ENCODE results near the gene CRISP2.

Gene CRISP2

DNA sequence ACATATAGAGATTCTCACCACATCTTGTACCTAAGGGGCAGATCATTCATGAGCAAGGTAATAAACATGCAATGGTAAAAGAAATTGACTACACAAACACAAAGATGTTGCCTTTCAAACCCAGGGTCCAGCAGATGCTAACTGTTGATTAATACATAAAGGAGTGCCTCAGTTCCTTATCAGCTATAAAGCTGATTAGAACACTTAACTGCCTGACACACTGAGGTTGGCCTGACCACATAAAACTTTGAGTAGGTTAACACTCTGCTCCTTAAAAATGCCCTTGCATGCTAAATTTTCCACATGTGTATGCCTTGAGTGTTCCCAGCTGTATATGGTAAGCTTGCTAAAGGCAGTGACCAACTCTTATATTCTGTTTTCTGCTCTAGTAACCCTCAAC, 14.9 kb downstream of the CRISP2 start:
- ATAC-seq, result no peak
- TF ChIP-seq ZC3H10 (CRISPR knock-in tag; IDR thresholded peaks at IDR 0.05), result no peak
- no peak for TF ChIP-seq PPARA (CRISPR knock-in tag; IDR thresholded peaks at IDR 0.05; ENCODE audit: borderline replicate concordance)
- TF ChIP-seq ISL1 (CRISPR knock-in tag; IDR thresholded peaks at IDR 0.05), result no peak
- TF ChIP-seq, protein P1, sequence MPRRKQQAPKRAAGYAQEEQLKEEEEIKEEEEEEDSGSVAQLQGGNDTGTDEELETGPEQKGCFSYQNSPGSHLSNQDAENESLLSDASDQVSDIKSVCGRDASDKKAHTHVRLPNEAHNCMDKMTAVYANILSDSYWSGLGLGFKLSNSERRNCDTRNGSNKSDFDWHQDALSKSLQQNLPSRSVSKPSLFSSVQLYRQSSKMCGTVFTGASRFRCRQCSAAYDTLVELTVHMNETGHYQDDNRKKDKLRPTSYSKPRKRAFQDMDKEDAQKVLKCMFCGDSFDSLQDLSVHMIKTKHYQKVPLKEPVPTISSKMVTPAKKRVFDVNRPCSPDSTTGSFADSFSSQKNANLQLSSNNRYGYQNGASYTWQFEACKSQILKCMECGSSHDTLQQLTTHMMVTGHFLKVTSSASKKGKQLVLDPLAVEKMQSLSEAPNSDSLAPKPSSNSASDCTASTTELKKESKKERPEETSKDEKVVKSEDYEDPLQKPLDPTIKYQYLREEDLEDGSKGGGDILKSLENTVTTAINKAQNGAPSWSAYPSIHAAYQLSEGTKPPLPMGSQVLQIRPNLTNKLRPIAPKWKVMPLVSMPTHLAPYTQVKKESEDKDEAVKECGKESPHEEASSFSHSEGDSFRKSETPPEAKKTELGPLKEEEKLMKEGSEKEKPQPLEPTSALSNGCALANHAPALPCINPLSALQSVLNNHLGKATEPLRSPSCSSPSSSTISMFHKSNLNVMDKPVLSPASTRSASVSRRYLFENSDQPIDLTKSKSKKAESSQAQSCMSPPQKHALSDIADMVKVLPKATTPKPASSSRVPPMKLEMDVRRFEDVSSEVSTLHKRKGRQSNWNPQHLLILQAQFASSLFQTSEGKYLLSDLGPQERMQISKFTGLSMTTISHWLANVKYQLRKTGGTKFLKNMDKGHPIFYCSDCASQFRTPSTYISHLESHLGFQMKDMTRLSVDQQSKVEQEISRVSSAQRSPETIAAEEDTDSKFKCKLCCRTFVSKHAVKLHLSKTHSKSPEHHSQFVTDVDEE (CRISPR knock-in tag; IDR thresholded peaks at IDR 0.05), result no peak
- TF ChIP-seq, protein P2, sequence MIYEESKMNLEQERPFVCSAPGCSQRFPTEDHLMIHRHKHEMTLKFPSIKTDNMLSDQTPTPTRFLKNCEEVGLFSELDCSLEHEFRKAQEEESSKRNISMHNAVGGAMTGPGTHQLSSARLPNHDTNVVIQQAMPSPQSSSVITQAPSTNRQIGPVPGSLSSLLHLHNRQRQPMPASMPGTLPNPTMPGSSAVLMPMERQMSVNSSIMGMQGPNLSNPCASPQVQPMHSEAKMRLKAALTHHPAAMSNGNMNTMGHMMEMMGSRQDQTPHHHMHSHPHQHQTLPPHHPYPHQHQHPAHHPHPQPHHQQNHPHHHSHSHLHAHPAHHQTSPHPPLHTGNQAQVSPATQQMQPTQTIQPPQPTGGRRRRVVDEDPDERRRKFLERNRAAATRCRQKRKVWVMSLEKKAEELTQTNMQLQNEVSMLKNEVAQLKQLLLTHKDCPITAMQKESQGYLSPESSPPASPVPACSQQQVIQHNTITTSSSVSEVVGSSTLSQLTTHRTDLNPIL (CRISPR knock-in tag; IDR thresholded peaks at IDR 0.05; ENCODE audit: low read depth), result no peak
- TF ChIP-seq SNAI2 (CRISPR knock-in tag; IDR thresholded peaks at IDR 0.05), result no peak
- TF ChIP-seq ESRRG (CRISPR knock-in tag; IDR thresholded peaks at IDR 0.05), result no peak
- TF ChIP-seq BACH2 (CRISPR knock-in tag; IDR thresholded peaks at IDR 0.05; ENCODE audit: borderline replicate concordance), result no peak

DNA sequence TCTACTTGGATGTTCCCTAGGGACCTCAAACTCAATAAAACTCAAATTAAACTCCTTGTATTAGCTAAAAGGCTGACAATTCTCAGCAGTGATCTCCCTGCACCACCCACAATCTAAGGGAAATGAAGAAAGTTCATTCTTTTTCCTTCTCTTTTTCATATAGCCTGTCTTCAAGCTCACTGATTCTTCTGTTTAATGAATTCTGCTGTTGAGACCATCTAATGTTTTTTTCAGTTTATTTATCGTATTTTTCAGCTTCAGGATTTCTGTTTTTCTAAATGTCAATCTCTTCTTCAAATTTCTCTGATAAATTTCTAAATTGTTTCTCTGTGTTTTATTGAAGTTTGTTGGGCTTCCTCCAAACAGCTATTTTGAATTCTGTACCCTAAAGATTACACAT, 19.8 kb downstream of the CRISP2 start:
- no peak for TF ChIP-seq GLIS3 (CRISPR knock-in tag; IDR thresholded peaks at IDR 0.05)
- TF ChIP-seq RARB (CRISPR knock-in tag; IDR thresholded peaks at IDR 0.05), result no peak
- TF ChIP-seq ARNTL (CRISPR knock-in tag; IDR thresholded peaks at IDR 0.05; ENCODE audit: borderline replicate concordance, low read depth), result no peak
- no peak for TF ChIP-seq ISL1 (CRISPR knock-in tag; IDR thresholded peaks at IDR 0.05)
- no peak for TF ChIP-seq ZNF70 (CRISPR knock-in tag; IDR thresholded peaks at IDR 0.05)
- TF ChIP-seq, protein P3, sequence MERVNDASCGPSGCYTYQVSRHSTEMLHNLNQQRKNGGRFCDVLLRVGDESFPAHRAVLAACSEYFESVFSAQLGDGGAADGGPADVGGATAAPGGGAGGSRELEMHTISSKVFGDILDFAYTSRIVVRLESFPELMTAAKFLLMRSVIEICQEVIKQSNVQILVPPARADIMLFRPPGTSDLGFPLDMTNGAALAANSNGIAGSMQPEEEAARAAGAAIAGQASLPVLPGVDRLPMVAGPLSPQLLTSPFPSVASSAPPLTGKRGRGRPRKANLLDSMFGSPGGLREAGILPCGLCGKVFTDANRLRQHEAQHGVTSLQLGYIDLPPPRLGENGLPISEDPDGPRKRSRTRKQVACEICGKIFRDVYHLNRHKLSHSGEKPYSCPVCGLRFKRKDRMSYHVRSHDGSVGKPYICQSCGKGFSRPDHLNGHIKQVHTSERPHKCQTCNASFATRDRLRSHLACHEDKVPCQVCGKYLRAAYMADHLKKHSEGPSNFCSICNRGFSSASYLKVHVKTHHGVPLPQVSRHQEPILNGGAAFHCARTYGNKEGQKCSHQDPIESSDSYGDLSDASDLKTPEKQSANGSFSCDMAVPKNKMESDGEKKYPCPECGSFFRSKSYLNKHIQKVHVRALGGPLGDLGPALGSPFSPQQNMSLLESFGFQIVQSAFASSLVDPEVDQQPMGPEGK (CRISPR knock-in tag; IDR thresholded peaks at IDR 0.05; ENCODE audit: borderline replicate concordance), result no peak
- no peak for TF ChIP-seq ZC3H10 (CRISPR knock-in tag; IDR thresholded peaks at IDR 0.05)
- TF ChIP-seq, protein P4, sequence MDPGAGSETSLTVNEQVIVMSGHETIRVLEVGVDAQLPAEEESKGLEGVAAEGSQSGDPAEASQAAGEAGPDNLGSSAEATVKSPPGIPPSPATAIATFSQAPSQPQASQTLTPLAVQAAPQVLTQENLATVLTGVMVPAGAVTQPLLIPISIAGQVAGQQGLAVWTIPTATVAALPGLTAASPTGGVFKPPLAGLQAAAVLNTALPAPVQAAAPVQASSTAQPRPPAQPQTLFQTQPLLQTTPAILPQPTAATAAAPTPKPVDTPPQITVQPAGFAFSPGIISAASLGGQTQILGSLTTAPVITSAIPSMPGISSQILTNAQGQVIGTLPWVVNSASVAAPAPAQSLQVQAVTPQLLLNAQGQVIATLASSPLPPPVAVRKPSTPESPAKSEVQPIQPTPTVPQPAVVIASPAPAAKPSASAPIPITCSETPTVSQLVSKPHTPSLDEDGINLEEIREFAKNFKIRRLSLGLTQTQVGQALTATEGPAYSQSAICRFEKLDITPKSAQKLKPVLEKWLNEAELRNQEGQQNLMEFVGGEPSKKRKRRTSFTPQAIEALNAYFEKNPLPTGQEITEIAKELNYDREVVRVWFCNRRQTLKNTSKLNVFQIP (CRISPR knock-in tag; IDR thresholded peaks at IDR 0.05; ENCODE audit: borderline replicate concordance, low read depth), result no peak
- TF ChIP-seq PPARA (CRISPR knock-in tag; IDR thresholded peaks at IDR 0.05; ENCODE audit: borderline replicate concordance), result no peak

DNA sequence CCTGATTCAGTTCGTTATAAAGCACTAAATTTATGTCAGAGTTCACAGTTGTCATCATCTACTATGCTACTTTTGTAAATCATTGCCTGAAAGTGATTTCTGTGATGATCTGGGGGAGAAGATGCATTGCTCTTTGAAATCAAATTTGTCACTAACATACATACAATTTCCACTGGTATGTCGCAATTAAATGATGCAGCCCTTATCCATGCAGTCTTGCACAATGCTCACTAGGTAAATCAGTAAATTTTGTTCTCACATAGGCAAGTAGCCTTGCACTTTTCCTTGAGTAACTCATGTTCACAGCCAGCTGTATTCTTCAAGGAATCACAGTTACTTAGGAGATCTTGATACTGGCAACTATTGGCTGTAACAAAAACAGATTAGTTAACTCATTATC, 20.8 kb downstream of the CRISP2 start:
- no peak for TF ChIP-seq CSDC2 (CRISPR knock-in tag; IDR thresholded peaks at IDR 0.05)
- TF ChIP-seq, protein P3 (CRISPR knock-in tag; IDR thresholded peaks at IDR 0.05; ENCODE audit: borderline replicate concordance), result no peak
- TF ChIP-seq, protein P5, sequence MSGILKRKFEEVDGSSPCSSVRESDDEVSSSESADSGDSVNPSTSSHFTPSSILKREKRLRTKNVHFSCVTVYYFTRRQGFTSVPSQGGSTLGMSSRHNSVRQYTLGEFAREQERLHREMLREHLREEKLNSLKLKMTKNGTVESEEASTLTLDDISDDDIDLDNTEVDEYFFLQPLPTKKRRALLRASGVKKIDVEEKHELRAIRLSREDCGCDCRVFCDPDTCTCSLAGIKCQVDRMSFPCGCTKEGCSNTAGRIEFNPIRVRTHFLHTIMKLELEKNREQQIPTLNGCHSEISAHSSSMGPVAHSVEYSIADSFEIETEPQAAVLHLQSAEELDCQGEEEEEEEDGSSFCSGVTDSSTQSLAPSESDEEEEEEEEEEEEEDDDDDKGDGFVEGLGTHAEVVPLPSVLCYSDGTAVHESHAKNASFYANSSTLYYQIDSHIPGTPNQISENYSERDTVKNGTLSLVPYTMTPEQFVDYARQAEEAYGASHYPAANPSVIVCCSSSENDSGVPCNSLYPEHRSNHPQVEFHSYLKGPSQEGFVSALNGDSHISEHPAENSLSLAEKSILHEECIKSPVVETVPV (CRISPR knock-in tag; IDR thresholded peaks at IDR 0.05), result no peak
- no peak for ATAC-seq

More for the DNA sequence above, 19.8 kb downstream of the CRISP2 start:
- ATAC-seq, result no peak

Data from SK-N-SH treated with all-trans-retinoic acid at 6 μM for 48 hours (cell line).